Glutamatergic neuron (in vitro differentiated cells): ENCODE data around the gene LZTR1. TPM values are rescaled to one million over a fixed set of nuclear protein-coding genes. Genes with fewer than 3 reads are reported as not detected.
A peak's percentile ranks its signal among the peaks of the same experiment; 100 is the strongest.

Experiments used
- DNase-seq: peaks from one replicate; pipeline ENCODE4 v3.0.0; 2022
- H3K27ac Mint-ChIP-seq: one replicate; pipeline ENCODE4 v1.8.0; 2020; ENCODE audit warnings: mild to moderate bottlenecking, mixed read lengths, inconsistent platforms; ENCODE audit not compliant: unreplicated experiment
- H3K27me3 Mint-ChIP-seq: one replicate; pipeline ENCODE4 v1.8.0; 2020; ENCODE audit warnings: mild to moderate bottlenecking, moderate library complexity, mixed read lengths, inconsistent platforms; ENCODE audit not compliant: unreplicated experiment
- H3K36me3 Mint-ChIP-seq: one replicate; pipeline ENCODE4 v1.8.0; 2020; ENCODE audit warnings: mild to moderate bottlenecking, mixed read lengths, inconsistent platforms; ENCODE audit not compliant: unreplicated experiment
- H3K4me1 Mint-ChIP-seq: one replicate; pipeline ENCODE4 v1.8.0; 2020; ENCODE audit warnings: mild to moderate bottlenecking, low read depth, mixed read lengths, inconsistent platforms; ENCODE audit not compliant: unreplicated experiment
- H3K4me3 Mint-ChIP-seq: one replicate; pipeline ENCODE4 v1.8.0; 2020; ENCODE audit warnings: mild to moderate bottlenecking, mixed read lengths, inconsistent platforms; ENCODE audit not compliant: unreplicated experiment
- H3K9me3 Mint-ChIP-seq: one replicate; pipeline ENCODE4 v1.8.0; 2020; ENCODE audit warnings: mild to moderate bottlenecking, moderate library complexity, mixed read lengths, inconsistent platforms; ENCODE audit not compliant: unreplicated experiment
- CTCF ChIP-seq: fragments of 200-600 bp; sonication (generic); IDR thresholded peaks from one replicate; pipeline ENCODE4 v1.5.0; 2021; ENCODE audit not compliant: partially characterized antibody, unreplicated experiment
- total RNA-seq: library from RNA; stranded (reverse); fragmentation: NEBNext Ultra II Directional; extraction: Animal tissue kit (Norgen Biotek cat#: 25700); gene quantifications from one replicate; pipeline ENCODE4 v1.2.1, GENCODE V29; 2021; ENCODE audit not compliant: unreplicated experiment

LZTR1 gene
- total RNA-seq, 1 donor from 2014 or later: 165 TPM

- Mint-ChIP-seq H3K4me3 (peak overlapping the region; percentile 84), H3K27me3 (peaks cover 9% of the 10 kb centered on the region), H3K9me3 (peaks cover 10% of the 10 kb centered on the region), H3K36me3 (no peaks in the 10 kb centered on the region), H3K4me1 (peaks cover 7% of the 10 kb centered on the region), H3K27ac (peak overlapping the region; percentile 59)
- no peak for DNase-seq
- no peak for TF ChIP-seq CTCF
Observed at GRCh38 chr22:20980938-20981722, 967 bp upstream of the LZTR1 start.

- Mint-ChIP-seq H3K36me3 (no peaks in the 10 kb centered on the region), H3K4me3 (peak overlapping the region; percentile 99), H3K4me1 (peaks cover 7% of the 10 kb centered on the region), H3K27ac (peak overlapping the region; percentile 91), H3K27me3 (peaks cover 9% of the 10 kb centered on the region), H3K9me3 (peaks cover 9% of the 10 kb centered on the region)
- no peak for TF ChIP-seq CTCF
- no peak for DNase-seq
Observed at GRCh38 chr22:20982563-20982882, 426 bp downstream of the LZTR1 start.

GRCh38 chr22:20983081-20983771 is 1.1 kb downstream of the LZTR1 start:
- peaks cover 7% of the 10 kb centered on the region for H3K4me1 Mint-ChIP-seq
- peak overlapping the region; percentile 99 for H3K4me3 Mint-ChIP-seq
- DNase-seq: no peak
- peak overlapping the region; percentile 91 for H3K27ac Mint-ChIP-seq
- peaks cover 9% of the 10 kb centered on the region for H3K27me3 Mint-ChIP-seq
- H3K36me3 Mint-ChIP-seq: no peaks in the 10 kb centered on the region
- no peak for TF ChIP-seq CTCF
- H3K9me3 Mint-ChIP-seq: peaks cover 9% of the 10 kb centered on the region

- Mint-ChIP-seq H3K4me1 (peaks cover 7% of the 10 kb centered on the region), H3K9me3 (peaks cover 7% of the 10 kb centered on the region), H3K27ac (no peak overlapping the region), H3K36me3 (no peaks in the 10 kb centered on the region), H3K4me3 (no peak overlapping the region), H3K27me3 (peaks cover 7% of the 10 kb centered on the region)
- DNase-seq: no peak
- TF ChIP-seq CTCF: no peak
Observed at GRCh38 chr22:20985720-20986119, 3.6 kb downstream of the LZTR1 start.

GRCh38 chr22:20986365-20986764 is 4.3 kb downstream of the LZTR1 start:
- no peak for TF ChIP-seq CTCF
- Mint-ChIP-seq H3K36me3 (no peaks in the 10 kb centered on the region), H3K9me3 (peaks cover 6% of the 10 kb centered on the region), H3K4me1 (peaks cover 5% of the 10 kb centered on the region), H3K4me3 (no peak overlapping the region), H3K27ac (no peak overlapping the region), H3K27me3 (peaks cover 5% of the 10 kb centered on the region)
- DNase-seq: no peak
